COLO829 (cell line): Measurements from ENCODE around the gene OPALIN.
A peak's percentile ranks its signal among the peaks of the same experiment; 100 is the strongest.

ENCODE experiments used
- DNase-seq: peaks from one replicate; pipeline ENCODE4 v3.0.0; 2012; ENCODE audit warnings: low spot score

OPALIN gene

GRCh38 chr10:96374004-96374403 is 15.2 kb upstream of the OPALIN start:
- no peak for DNase-seq

GRCh38 chr10:96371356-96371755 is 12.6 kb upstream of the OPALIN start:
- no peak for DNase-seq

GRCh38 chr10:96370584-96371157 is 11.9 kb upstream of the OPALIN start:
- DNase-seq, result peak; percentile 63

- no peak for DNase-seq
Observed at GRCh38 chr10:96369890-96370583, 11.2 kb upstream of the OPALIN start.

GRCh38 chr10:96368971-96369370 is 10.2 kb upstream of the OPALIN start:
- DNase-seq, result no peak

- no peak for DNase-seq
Observed at GRCh38 chr10:96367470-96367869, 8.7 kb upstream of the OPALIN start.

- DNase-seq, result no peak
Observed at GRCh38 chr10:96366508-96366907, 7.7 kb upstream of the OPALIN start.

GRCh38 chr10:96365571-96365970 is 6.8 kb upstream of the OPALIN start:
- no peak for DNase-seq

GRCh38 chr10:96360766-96361165 is 2.0 kb upstream of the OPALIN start:
- DNase-seq, result no peak

- DNase-seq, result no peak
Observed at GRCh38 chr10:96360331-96360730, 1.5 kb upstream of the OPALIN start.

GRCh38 chr10:96359616-96360015 is 814 bp upstream of the OPALIN start:
- no peak for DNase-seq

- no peak for DNase-seq
Observed at GRCh38 chr10:96357038-96357620, 1.7 kb downstream of the OPALIN start.

- no peak for DNase-seq
Observed at GRCh38 chr10:96352582-96352981, 6.2 kb downstream of the OPALIN start.

- DNase-seq, result no peak
Observed at GRCh38 chr10:96352027-96352426, 6.8 kb downstream of the OPALIN start.

- DNase-seq, result no peak
Observed at GRCh38 chr10:96346295-96346694, 12.5 kb downstream of the OPALIN start.

- no peak for DNase-seq
Observed at GRCh38 chr10:96345222-96345621, 13.6 kb downstream of the OPALIN start.

GRCh38 chr10:96344178-96344577 is 14.6 kb downstream of the OPALIN start:
- no peak for DNase-seq

- no peak for DNase-seq
Observed at GRCh38 chr10:96342402-96342801, 16.4 kb downstream of the OPALIN start.

- DNase-seq, result no peak
Observed at GRCh38 chr10:96341219-96342182, 17.3 kb downstream of the OPALIN start.

- peak; percentile 49 for DNase-seq
Observed at GRCh38 chr10:96339956-96340904, 18.6 kb downstream of the OPALIN start.

GRCh38 chr10:96339383-96339782 is 19.4 kb downstream of the OPALIN start:
- DNase-seq, result no peak
